ENCODE measurements around the gene MYL12B. TPM values are rescaled to one million over a fixed set of nuclear protein-coding genes. Genes with fewer than 3 reads are reported as not detected.
"Not testable (repeated sequence)": the region's sequence is repeated elsewhere in the genome, so short reads cannot be mapped to it uniquely, and the experiment has no call there.

MYL12B gene
- total RNA-seq, 1 experiment from 2014 or later: 633 TPM

GRCh38 chr18:3297025-3297984, 35.4 kb downstream of the MYL12B start:
- DNase-seq (ENCODE audit: low spot score): peak; percentile 61

DNA sequence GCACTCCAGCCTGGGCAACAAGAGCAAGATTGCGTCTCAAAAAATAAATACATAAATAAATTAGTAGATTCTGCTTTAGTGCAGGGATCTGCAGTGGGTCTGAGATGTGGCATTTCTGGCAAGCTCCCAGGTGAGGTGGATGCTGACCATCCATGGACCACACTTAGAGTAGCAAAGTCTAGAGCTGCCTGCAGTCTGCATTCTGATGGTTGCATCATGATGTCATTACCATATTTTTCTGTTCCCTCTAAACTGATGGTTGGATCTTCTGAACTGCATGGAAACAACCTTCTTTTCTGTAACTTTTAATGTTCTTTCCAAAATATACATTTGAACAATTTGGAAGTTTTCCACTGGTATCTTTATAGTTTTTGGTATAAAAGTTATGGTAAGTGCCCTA, 42.9 kb downstream of the MYL12B start:
- no peak for DNase-seq (ENCODE audit: low spot score)

- DNase-seq (ENCODE audit: low spot score): peak; percentile 87
Observed at GRCh38 chr18:3305354-3305762, 43.4 kb downstream of the MYL12B start.

GRCh38 chr18:3305933-3306332, 44.0 kb downstream of the MYL12B start:
- DNase-seq (ENCODE audit: low spot score): no peak

DNA sequence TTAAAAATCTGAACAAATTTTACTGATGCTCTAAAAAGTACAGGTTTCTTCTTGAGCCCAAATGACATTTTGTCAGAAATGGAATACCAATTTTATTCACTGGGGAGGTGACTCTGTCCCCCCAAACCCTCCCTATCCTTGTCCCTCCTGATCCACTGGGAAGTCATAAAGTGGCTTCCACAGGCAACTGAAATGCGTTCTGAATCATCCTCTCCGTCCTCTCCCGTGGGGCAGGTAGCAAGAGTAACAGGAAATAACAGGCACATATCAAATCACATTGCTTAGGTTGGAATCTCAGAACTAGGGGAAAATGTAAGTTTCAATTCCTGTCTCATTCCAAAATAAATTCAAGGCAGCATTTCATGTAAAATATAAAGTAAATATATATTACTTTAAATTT, 44.5 kb downstream of the MYL12B start:
- DNase-seq (ENCODE audit: low spot score): no peak

DNA sequence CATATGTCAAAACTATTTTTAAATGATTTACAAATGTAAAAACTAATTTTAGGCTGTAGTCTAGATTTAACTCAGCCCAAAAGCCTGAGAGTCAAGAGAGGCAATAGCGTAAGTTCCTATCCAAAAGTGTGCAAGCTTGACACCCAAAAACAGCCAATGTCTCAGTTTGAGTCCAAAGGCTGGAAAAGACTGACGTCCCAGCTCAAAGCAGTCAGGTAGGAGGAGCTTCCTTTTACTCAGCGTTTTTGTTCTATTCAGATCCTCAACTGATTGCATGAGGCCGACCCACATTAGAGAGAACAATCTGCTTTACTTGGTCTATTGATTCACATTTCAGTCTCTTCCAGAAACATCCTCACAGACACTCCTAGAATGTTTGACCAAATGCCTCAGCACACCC, 51.8 kb downstream of the MYL12B start:
- DNase-seq (ENCODE audit: low spot score): no peak

DNA sequence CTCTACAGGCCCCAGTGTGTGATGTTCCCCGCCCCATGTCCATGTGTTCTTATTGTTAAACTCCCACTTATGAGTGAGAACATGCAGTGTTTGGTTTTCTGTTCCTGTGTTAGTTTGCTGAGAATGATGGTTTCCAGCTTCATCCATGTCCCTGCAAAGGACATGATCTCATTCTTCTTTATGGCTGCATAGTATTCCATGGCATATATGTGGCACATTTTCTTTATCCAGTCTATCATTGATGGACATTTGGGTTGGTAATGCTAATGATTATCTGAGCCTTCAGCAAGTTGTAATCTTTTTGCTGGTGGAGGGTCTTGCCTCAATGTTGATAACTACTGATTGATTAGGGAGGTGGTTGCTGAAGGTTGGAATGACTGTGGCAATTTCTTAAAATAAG, 53.4 kb downstream of the MYL12B start:
- DNase-seq (ENCODE audit: low spot score): not testable (repeated sequence)

- DNase-seq (ENCODE audit: low spot score): no peak
Observed at GRCh38 chr18:3319399-3319798, 57.5 kb downstream of the MYL12B start.

DNA sequence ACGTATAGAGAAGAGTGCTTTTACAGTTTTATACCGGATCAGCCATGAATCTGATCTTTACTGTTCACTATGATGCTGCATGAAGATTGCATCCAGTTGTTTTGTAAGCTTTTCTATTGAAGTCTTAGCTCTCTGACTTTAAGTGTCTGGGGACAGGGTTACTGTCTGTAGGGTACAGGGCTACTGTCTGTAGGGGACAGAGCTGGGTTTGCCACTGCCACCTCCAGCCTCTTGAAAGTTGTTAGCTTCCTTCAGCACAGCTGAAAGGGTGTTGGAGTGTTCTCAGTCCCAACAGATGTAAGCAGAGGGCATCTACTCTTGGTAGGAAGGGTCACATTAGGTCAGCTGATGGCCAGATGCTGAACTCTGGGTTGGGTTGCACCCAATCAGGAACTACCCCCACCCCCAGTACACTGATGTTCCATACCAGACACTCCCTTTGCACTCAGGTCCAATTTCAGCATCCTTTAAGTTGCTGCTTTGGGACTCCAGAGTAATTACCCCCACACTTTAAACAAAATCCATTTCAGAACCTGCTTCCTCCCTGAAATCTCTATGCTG, 58.0 kb downstream of the MYL12B start:
- DNase-seq (ENCODE audit: low spot score): no peak

DNA sequence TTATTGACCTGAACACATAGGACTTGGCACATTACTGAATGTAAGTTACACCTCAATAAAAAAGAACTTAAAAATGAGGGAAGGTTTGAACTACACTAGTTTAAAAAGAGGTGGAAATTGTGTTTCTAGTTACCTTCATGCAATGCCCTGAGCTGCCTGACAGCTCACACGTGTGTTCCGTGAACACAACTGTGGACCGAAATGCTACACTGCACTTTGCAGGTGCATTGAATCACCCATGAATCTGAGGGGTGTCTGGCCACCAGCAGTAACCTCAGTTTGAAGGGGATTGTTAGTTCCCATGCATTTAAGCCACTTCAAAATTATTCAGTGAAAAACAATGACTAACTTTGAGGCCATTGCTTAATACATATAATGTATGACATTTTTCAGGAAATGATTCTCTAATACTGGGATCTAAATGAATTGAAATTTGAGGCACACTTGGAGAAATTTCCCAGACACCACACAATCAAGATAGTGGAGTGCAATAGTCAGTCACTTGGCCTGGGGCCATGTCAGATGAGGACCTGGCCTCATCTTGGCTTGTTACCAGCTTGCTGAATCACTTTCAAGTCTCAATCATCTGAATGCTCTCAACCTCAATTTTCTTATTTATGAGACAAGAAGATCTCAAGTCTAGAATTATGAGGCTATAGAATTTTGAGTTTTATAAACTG, 59.3 kb downstream of the MYL12B start:
- DNase-seq (ENCODE audit: low spot score): peak; percentile 89

GRCh38 chr18:3323900-3324299, 62.0 kb downstream of the MYL12B start:
- DNase-seq (ENCODE audit: low spot score): peak; percentile 53

Other genes starting within 250 kb of the MYL12B start
- 22.4 and 26.1 TPM in 2 replicates for gene LPIN2, start 249.0 kb upstream of the MYL12B start, total RNA-seq (2014; rRNA removed; shearing (Covaris generic))
- gene MYOM1, start 42.2 kb upstream of the MYL12B start, total RNA-seq (2014; rRNA removed; shearing (Covaris generic)): not detected in 2 replicates
- 1,577 and 1,578 TPM in 2 replicates for gene MYL12A, start 14.3 kb upstream of the MYL12B start, total RNA-seq (2014; rRNA removed; shearing (Covaris generic))
- 101 and 103 TPM in 2 replicates for gene TGIF1, start 188.0 kb downstream of the MYL12B start, total RNA-seq (2014; rRNA removed; shearing (Covaris generic))